NCI-H146 treated with DMSO at 0.1 percent for 48 hours (cell line): ENCODE data around the gene C8A.

Source experiments
- DNase-seq: peaks from one replicate; lab custom pipeline; 2025; ENCODE audit not compliant: unreplicated experiment; lab: John Stamatoyannopoulos, UW

The C8A gene

DNA sequence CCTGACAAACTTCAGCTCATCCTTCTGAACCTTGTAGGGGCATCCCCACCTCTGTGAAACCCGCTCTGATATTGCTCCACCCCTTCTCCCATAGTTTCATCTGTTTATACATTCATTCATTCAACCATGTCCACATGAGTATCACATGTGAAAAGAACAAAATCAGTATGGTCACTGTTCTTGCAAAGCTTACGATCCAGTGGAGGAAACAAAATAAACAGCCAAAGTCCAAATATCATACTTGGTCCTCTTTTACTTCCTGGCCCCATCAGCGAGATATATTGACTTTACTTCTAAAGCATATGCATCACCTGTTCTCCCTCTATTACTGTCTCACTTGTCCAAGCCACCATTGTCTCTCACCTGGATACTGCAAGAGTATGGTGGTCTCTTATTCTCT lies 35.6 kb downstream of the C8A start:
- DNase-seq: no peak

DNA sequence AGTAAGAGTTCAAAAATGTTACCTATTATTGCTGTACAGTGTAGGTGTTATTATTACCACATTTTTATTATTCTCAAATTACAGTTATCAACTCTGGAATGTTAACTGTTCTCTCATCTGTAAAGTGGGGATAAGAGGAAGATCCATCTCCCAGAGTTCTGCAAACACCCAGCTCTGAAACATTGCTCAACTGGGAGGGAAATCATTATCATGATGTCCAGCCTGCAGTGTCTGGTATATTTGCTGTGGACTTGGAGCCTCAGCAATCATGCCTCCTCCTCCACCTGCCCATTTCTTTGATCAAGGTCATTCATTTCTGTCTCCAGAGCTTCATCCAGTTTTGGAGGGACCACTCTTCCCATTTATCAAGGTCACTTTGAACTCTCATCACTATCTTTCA lies 39.4 kb downstream of the C8A start:
- DNase-seq: no peak

DNA sequence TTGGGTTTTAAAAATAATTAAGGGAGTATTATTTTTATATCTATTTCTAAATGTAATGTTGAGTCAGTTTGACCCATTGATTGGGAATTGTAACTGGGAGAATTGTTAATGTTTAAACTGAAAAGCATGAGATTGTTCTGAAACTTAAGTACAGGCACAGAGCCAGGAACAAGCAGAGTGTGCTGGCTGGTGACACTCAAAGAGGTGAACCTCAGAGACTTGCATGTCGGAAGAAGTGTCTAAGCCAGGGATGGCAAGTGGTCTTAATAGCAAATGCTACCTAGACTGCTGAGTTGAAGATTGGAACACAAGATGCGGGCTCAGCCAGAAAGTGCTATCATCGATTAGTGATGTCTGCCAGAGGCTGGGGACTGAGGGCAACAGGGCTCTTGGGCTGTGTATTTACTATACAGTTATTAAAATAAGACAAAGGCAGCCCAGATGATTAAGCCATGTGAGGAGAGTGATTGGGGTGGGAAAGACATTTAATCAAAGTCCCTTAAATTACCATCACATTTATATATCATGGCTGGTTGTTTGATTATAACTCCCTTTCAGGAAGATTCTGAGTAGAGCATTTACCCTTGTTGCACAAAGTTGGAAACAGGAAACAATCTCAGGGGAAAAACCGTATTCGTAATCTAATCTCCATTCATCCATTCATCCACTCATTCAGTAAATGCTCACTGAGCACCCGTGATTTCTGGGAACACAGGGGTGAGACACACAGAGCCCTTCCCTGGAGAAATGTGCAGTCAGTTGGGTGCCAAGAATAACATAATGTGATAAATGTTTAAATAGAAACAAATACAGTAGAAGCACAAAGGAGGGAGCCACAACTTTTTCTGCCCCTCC lies 42.8 kb downstream of the C8A start:
- no peak for DNase-seq

DNA sequence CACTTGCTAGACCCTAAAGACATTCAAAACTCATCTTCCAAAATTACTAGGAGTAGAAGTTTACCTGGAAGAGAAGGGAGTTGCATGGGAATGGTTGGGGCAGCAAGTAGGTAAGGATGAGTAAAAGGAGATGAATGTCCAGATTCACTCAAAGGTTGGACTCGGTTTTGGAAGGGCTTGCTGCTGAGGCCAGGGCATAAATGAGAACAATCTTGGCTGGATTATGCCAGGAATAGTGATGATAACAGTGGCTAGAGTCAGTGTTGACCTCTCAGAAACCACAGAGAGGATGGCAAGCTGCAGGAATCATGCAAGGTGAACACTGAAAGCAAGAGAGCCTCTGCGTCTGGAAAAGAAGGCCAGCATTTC lies 43.4 kb downstream of the C8A start:
- no peak for DNase-seq

DNA sequence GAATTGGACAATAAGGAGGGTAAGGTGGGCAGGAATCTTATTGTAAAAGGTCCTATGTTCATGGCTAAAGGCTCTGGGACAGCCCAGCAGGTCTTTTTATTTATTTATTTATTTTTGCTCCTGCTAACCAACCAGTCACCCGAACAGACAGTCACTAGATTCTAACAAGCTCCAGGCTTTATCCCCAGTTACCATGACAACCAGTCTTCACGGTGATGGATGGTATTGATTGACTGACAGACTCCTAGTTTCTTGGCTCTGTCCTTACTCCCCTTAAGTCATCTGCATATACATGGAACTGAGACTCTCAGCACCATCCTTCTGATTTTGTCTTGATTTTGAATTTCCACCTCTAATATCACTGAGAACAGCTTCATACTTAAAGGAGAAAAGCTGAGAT lies 44.3 kb downstream of the C8A start:
- no peak for DNase-seq

DNA sequence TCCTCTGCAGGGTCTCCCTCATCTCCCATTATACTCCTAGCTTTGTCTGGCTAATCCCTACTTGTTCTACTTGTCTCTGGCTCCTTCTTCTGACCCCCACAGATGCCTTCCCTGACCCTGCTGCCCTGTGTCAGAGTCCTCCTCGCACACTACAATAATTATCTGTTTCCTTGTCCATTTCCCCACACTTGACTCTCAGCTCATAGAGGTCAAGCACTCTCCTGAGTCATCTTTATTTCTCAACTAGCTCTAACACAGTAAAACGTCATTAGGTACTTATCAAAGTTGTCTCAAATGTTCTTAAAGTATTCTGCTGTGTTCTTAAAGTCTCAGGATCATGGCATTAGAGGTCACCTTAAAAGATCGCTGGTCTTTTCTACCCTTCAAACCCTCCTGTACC lies 47.1 kb downstream of the C8A start:
- no peak for DNase-seq

DNA sequence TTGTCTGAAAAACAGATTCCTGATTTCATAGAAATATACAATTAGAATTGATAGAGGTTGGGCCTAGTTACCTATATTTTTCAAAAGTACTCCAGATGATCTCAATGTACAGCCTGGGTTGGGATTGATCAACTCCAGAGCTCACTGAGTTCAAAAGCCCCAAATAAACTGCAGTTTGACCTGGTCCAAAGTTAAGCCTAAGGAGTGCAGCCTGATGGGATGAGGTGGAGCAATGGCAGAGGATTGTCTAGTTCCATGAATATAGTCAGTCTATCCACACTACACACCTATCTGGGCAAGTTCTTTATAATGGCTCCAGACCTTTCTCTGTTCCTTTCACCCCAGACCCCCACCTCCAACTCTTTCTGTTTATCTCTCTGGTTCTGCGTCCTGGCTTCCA lies 49.2 kb downstream of the C8A start:
- no peak for DNase-seq

DNA sequence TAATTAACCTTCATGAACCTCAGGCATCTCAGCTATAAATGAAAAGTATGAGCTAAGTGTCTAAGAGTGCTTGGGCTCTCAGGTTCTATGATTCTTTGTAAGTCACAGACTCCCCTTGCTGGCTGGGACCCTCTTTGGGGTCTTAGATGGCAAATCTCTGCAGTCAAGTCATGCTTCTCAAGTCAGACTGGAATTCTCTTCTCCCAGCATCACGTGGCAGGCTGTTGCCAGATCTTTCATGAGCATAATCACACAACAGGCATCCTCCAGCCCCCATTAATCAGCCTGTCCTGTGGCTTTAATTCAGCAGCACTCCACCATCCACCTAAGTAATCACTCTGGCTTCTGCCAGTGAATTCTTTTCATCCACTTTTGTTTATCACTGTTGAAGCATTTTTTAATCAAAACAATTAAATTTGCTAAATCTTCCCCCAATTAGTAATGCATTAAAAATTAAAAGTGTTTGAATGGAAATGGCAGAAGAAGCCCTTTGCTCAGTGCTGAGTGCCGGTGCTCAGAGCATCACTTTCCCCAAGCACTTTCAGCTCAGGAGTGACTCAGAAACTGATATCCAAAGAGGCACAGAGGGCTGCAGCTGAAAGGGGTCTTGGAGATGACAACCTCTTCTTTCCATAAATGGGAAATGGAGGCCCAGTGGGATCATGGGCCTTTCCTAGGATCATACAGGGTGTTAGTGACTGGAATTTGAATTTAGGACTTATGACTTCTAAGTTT lies 50.2 kb downstream of the C8A start:
- DNase-seq: no peak

DNA sequence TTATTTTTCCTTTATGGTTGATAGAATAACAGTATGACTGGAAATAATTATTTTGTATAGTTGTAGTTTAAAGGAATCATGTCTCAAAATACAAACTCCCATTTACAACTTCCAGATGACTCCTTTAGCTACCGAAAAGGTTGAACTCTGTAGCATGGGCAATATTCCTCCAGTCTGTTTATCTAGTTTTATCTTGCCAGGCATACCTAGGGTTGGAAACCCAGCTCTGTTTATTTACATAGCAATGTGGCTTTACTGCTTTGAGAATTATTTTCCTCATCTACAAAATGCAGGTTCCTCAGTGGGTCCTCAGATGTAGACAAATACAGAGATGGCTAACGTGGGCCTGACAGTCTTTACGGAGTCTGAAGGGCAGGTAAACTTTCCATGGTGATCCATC lies 51.1 kb downstream of the C8A start:
- no peak for DNase-seq

DNA sequence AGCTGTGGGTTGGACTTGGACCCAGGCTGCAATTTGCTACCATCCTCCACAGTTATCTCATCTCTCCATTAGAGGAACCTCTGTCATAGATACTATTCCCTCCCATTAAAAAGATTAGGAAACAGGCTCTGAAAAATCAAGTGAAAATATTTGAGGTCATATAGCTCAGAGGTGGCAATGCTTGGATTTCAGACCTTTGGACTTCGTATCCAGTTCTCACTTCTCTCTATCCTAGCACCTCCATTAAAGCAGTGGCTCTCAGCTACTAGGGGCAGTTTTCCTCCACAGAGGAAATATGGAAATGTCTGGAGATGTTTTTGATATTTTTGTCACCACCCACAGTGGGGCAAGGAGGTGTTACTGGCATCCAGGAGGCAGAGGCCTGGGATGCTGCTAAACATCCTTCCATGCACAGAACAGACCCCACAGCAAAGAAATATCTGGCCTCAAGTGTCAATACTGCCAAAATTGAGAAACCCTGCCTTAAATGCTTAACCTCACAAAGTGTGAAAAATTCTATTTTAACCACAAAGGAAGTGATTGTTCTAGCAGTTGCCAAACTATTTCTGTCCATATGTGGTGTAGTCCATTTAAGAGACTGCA lies 54.1 kb downstream of the C8A start:
- DNase-seq: no peak

DNA sequence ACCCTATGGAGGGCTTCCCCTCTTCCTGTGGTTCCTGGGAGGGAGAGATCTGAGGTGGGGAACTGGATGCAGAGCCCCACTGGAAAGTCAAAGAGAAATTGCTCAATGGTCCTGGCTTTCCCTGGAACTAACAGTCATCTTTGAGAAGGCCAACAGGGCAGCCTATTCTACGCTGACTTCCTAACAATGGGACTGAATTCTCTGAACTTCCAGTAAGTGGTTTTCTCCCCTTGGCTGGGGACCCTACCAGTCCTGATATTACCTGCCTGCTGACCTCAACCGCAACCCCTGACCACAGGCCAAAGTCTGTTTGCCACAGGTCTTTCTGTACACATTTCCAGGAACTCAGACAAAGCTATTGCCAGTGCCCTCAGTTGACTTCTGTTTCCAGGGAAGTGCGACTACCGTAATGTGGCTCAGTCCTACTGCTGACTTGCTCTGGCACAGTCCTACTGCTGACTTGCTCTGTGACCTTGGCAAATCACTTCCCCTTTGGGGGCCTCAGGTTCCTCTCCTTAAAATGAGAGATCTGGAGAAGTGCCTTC lies 55.9 kb downstream of the C8A start:
- no peak for DNase-seq

DNA sequence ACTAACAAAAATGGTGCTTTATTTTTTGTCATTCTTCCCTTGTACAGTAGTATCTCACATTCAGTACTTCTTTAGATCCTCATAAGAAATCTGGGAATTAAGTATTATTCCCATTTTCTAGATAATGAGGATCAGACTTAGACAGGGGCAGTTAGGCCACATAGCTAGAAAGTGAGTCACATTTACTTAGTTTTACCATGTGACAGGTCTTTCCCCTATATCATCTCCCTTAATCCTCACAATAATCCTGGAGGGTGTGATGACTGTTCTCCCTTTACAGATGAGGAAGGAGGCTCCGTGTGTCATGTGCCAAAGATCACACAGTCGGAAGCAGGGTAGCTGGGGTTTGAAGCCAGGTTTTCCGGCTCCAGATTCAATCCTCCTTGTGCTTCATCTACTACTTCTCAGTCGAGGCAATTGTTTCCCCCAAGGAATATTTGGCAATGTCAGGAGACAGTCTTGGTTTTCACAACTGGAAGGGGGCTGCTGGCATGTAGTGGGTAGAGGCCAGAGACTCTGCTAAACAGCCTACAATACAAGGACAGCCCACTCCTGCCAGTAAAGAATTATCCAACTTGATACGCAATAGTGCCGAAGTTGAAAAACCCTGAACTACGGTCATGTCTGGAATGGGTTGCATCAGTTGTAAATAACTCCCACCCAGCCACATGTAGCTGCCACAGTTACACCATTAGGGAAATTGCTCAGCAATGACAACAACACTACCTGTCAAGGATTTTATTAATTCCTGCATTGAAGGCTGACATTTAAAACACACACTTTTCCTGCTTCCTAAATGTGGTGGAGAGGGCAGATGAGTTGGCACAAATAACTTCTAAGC lies 56.7 kb downstream of the C8A start:
- DNase-seq: no peak

DNA sequence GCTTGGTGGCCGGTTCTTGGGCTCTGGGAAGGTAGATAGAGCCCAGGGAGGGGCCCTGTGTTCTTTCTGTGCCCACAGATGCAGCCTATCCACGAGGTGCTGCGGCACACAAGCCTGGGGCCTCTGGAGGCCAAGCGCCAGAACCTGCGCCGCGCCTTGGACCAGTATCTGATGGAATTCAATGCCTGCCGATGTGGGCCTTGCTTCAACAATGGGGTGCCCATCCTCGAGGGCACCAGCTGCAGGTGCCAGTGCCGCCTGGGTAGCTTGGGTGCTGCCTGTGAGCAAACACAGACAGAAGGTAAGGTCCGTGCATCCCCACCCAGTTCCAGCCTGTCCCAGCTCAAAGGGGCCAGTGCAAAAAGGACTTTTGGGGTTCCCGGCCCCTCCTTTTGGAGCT lies 57.7 kb downstream of the C8A start:
- DNase-seq: no peak

DNA sequence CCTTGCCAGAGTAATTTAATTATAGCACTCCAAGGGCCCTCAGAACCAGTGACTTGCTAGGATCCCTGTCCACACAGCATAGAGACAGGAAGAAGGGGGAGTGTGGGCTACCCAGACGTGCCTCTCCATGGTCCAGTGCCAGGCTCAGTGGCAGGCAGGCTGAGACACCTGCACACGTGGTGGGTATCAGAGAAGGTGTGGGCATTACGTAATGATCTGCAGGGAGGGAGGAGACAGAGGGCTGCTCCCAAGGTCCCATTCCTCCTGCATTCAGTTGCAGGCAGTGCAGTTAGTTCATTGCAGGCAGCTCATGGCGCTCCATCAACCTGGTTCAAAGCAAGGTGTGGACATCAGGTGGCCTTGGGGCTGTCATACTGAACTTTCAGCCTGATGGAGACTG lies 61.4 kb downstream of the C8A start:
- no peak for DNase-seq

DNA sequence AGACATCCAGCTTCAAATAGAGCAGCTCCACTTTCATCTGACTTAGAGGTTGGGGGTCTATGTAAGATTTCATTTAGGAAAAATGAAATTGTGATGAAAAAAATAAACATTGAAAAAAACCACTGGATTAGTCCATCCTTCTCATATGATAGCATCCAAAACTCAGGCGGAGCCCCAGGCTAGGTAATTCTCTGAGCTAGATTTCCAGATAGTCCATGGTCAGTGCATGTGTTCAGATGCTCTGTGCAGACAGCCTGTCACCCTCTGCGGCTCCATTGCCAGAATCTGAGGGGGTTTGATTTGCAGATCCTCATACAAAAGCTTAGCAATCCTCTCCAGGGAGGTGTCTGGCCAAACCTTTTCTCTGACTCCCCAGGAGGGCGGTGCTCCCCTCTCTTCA lies 62.0 kb downstream of the C8A start:
- no peak for DNase-seq

DNA sequence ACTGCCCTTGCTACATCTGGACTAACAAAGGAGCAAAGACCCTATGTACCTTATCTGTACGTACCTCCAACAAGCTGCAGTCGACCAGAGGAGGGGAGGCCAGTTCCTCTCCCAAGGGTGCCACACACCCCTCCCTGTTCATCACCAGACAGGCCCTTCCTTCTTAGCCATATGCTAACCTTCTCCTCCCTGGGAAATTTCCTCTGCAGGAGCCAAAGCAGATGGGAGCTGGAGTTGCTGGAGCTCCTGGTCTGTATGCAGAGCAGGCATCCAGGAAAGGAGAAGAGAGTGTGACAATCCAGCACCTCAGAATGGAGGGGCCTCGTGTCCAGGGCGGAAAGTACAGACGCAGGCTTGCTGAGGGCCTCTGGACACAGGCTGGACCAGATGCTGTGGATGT lies 62.8 kb downstream of the C8A start:
- no peak for DNase-seq

DNA sequence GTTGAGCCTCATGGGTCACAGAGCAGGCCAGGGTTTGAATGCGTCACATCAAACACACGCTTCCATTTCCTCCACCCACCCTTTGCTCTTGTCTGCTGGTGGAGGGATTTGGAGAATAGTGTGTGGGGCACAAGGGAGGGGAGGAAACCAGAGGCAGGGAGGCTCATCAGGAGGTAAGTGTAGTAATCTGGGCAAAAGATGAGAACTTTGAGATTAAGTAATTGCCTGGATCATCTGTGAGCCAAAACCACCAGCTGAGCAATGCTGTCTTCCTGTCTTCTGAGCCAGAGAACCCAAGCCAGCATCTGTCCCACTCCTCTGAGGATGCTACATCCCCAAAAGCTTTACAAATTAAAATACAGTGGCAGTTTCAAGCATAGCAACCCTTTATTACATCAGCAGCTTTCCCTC lies 66.0 kb downstream of the C8A start:
- DNase-seq: no peak

DNA sequence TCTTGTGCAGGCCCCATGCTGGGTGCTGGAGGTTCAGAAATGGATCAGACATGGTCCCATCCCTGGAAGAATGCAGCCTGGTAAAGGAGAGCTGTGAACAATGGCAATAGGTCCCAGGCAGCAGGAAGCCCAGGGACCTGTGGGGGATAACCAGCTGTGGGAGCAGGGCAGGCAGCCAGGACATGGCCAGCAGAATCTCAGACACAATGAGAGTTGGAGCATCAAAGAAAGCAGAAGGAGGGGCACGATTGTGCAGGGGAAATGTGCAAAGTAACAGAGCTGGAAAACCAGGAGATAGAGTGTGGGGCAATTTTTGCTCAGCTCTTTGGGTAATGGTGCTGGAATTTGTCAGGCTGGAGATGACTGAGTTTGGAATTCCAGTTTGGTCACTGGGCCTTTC lies 66.9 kb downstream of the C8A start:
- DNase-seq: no peak

DNA sequence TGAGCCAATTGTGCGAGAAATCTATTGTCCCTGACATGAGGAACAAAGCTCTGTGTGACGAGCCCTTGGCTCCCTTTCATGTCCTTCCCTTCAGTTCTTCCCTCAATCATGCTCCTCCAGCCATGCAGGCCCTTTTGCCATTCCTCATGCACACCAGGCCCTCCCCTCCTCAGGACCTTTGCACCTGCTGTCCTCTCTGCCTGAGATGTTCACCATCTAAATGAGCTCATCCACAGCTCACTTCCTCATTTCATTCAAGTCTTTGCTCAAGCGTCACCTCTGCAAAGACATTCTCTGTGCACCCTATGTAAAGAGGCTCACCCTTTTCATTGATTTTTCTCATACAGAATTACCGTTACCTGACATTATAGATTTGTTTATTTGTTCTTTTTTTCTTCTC lies 67.5 kb downstream of the C8A start:
- no peak for DNase-seq

DNA sequence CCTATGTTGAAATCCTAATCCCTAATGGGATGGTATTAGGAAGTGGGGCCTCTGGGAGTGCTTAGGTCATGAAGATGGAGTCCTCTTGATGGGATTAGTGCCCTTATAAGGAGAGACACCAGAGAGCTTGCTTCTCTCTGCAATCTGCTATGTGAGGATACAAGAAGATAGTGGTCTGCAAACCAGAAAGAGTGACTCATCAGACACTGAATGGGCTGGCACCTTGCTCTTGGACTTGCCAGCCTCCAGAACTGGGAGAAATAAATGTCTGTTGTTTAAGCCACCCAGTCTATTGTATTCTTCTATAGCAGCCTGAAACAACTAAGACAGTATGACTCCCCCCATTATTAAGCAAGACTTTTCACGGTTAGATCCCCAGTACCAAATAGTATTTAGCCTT lies 67.9 kb downstream of the C8A start:
- no peak for DNase-seq

DNA sequence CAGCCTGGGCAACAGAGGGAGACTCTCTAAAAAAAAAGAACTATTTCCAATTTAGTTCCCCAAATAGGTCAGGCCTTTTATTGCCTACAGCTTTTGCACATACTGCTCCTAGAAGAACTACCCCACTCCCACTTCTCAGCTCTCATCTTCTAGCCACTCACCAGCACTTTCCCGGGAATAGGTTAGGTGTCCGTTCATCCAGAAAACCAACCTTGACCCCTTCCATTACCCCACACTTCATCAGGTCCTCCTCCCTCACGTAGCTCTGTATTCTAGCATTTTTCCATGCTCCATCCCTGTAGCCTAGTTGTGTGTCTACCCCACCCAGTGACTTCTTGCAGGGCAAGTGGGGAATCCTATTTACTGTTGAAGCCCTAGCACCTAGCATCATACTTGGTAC lies 68.6 kb downstream of the C8A start:
- DNase-seq: no peak
